ENCODE data around the gene NOTO.

DNA sequence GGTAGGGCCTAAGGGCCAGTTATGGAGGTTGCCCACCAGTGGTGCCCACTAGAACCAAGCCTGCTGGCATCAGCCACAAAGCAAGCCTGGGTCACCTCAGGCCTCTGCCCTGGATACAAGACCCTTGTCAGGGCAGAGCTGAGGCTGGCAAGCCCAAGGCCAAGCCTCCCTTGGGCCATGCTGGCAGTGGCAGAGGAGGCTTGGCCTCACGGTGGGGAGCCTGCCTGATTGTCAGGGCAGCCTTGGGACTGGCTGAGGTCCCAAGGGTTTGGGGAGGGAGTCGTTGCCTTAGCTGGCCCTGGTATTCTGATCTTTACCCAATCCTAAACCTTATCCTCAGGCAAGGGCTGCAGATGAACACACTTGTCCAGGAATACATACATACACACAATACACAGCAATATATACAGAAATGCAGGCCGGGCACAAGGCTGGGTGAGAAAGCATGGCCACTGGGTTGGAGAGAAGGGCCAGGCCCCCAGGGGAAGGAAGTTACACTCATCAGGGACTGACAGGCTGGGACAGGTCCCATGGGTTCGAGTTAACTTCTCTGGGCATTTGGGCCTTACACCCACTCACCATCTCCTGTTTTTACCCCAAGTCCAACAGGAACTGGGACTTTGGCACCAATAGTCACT is 52.8 kb downstream of the NOTO start:
- TF ChIP-seq, protein P1, sequence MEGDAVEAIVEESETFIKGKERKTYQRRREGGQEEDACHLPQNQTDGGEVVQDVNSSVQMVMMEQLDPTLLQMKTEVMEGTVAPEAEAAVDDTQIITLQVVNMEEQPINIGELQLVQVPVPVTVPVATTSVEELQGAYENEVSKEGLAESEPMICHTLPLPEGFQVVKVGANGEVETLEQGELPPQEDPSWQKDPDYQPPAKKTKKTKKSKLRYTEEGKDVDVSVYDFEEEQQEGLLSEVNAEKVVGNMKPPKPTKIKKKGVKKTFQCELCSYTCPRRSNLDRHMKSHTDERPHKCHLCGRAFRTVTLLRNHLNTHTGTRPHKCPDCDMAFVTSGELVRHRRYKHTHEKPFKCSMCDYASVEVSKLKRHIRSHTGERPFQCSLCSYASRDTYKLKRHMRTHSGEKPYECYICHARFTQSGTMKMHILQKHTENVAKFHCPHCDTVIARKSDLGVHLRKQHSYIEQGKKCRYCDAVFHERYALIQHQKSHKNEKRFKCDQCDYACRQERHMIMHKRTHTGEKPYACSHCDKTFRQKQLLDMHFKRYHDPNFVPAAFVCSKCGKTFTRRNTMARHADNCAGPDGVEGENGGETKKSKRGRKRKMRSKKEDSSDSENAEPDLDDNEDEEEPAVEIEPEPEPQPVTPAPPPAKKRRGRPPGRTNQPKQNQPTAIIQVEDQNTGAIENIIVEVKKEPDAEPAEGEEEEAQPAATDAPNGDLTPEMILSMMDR (IDR thresholded peaks at IDR 0.05; ENCODE audit: low read depth, low read length), result no peak
- TF ChIP-seq EZH2phosphoT487 (IDR thresholded peaks at IDR 0.05; ENCODE audit: low read depth), result no peak

All from OCI-LY3 (cell line).